A549 (cell line): ENCODE measurements around the gene RBMS3.

Experiments
- BCL3 ChIP-seq: fragments of >200 bp; sonication (Bioruptor Twin); formaldehyde crosslinking; IDR thresholded peaks from 3 replicates; pipeline ENCODE4 v1.6.1; 2016
- CBX8 ChIP-seq: fragments of 200-600 bp; sonication (generic); IDR thresholded peaks from 2 replicates; pipeline ENCODE4 v1.6.1; 2016
- CEBPB ChIP-seq, 2 experiments: fragments of >200 bp in 1 of 2; sonication (Bioruptor Twin) in 1 of 2; formaldehyde crosslinking in 1 of 2; IDR thresholded peaks; 2 replicates each; pipeline ENCODE4 v1.6.1; 2012 to 2016
- ESRRA ChIP-seq: fragments of 150-350 bp; IDR thresholded peaks from 2 replicates; pipeline ENCODE4 v1.6.1; 2014; ENCODE audit warnings: mild to moderate bottlenecking, low read length, borderline replicate concordance
- FOSB ChIP-seq: fragments of 250-450 bp; sonication (Bioruptor Pico); IDR thresholded peaks from 2 replicates; pipeline ENCODE4 v1.5.0; 2020; ENCODE audit warnings: mild to moderate bottlenecking, moderate library complexity
- HDAC2 ChIP-seq: fragments of 200-600 bp; sonication (generic); IDR thresholded peaks from 2 replicates; pipeline ENCODE4 v1.6.1; 2016
- JUN ChIP-seq, 2 experiments: fragments of >200 bp; sonication (Bioruptor Twin); formaldehyde crosslinking; IDR thresholded peaks; 2 replicates in 1 of 2; 3 replicates in 1 of 2; pipeline ENCODE4 v1.6.1; 2016 to 2017
- MAX ChIP-seq: IDR thresholded peaks from 2 replicates; pipeline ENCODE4 v1.6.1; 2012
- MYC ChIP-seq: IDR thresholded peaks from 2 replicates; pipeline ENCODE4 v1.6.1; 2012; ENCODE audit warnings: mild to moderate bottlenecking, inconsistent platforms, low read length, improper control_type of control experiment, borderline replicate concordance
- POLR2A ChIP-seq: IDR thresholded peaks from 2 replicates; pipeline ENCODE4 v1.6.1; 2012; ENCODE audit warnings: mild to moderate bottlenecking, low read length
- RFX5 ChIP-seq: fragments of 450-650 bp; IDR thresholded peaks from 2 replicates; pipeline ENCODE4 v1.7.1; 2014; ENCODE audit warnings: antibody characterized with exemption, mild to moderate bottlenecking, moderate library complexity
- SMC3 ChIP-seq: fragments of >200 bp; sonication (Bioruptor Twin); formaldehyde crosslinking; IDR thresholded peaks from 3 replicates; pipeline ENCODE4 v1.6.1; 2018; ENCODE audit warnings: inconsistent platforms
- ZC3H11A ChIP-seq: fragments of 450-650 bp; IDR thresholded peaks from 2 replicates; pipeline ENCODE4 v1.6.1; 2014; ENCODE audit warnings: antibody characterized with exemption, mild to moderate bottlenecking
- TF ChIP-seq, protein P1 (sequence below): fragments of >200 bp; sonication (Bioruptor Twin); formaldehyde crosslinking; IDR thresholded peaks from 3 replicates; pipeline ENCODE4 v1.5.1; 2016

GRCh38 chr3:29896856-29897255, 616.0 kb downstream of the RBMS3 start:
- TF ChIP-seq, protein P1, sequence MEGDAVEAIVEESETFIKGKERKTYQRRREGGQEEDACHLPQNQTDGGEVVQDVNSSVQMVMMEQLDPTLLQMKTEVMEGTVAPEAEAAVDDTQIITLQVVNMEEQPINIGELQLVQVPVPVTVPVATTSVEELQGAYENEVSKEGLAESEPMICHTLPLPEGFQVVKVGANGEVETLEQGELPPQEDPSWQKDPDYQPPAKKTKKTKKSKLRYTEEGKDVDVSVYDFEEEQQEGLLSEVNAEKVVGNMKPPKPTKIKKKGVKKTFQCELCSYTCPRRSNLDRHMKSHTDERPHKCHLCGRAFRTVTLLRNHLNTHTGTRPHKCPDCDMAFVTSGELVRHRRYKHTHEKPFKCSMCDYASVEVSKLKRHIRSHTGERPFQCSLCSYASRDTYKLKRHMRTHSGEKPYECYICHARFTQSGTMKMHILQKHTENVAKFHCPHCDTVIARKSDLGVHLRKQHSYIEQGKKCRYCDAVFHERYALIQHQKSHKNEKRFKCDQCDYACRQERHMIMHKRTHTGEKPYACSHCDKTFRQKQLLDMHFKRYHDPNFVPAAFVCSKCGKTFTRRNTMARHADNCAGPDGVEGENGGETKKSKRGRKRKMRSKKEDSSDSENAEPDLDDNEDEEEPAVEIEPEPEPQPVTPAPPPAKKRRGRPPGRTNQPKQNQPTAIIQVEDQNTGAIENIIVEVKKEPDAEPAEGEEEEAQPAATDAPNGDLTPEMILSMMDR = no peak
- TF ChIP-seq HDAC2 (no peak), CEBPB (IDR thresholded peaks at IDR 0.05) (no peak), SMC3 (no peak), POLR2A (no peak), ESRRA (no peak), ZC3H11A (no peak), MAX (no peak), FOSB (CRISPR knock-in tag) (no peak), CBX8 (no peak), BCL3 (no peak), RFX5 (no peak), JUN (IDR thresholded peaks at IDR 0.05) (no peak), MYC (no peak)
